Measurements from ENCODE around the gene CCDC137.

The CCDC137 gene

GRCh38 chr17:81680150-81680549 is 13.6 kb downstream of the CCDC137 start:
- peak overlapping the region; percentile 93 for H3K4me2 ChIP-seq
- peaks cover 32% of the 10 kb centered on the region for H3K36me3 ChIP-seq
- H4K20me1 ChIP-seq: peaks cover 22% of the 10 kb centered on the region
- TF ChIP-seq Cebpa-rat (IDR thresholded peaks at IDR 0.05): no peak
- H3K4me3 ChIP-seq: no peak overlapping the region
- H3K27ac ChIP-seq: peak overlapping the region; percentile 65
- 0 out of 2 replicates have a peak overlapping the region, but pooled peaks have one; percentile 19 for H3K9ac ChIP-seq
- no peaks in the 10 kb centered on the region for H3K27me3 ChIP-seq
- H3K4me1 ChIP-seq: peaks cover 82% of the 10 kb centered on the region
- no peaks in the 10 kb centered on the region for H3K9me3 ChIP-seq

DNA sequence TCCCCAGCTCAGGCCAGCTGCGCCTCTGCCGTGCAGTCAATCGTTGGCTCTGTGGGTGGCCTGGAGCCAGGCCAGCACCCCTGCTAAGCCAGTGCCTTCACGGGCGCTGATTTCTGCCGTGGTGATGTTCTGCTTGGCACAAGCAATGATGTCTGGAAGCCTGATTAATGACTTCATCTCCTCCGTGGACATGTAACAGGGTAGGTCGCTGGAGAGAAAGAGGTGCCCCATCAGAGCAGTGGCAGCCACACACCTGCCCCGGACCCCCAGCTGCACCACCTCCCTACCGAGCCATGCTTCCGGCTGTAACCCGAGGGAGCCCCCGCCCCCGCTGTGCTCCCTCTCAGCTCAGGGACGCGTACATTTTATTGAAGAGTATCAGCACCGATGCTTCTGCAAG is 15.1 kb downstream of the CCDC137 start:
- Histone ChIP-seq H3K27ac (peak overlapping the region; percentile 95), H3K4me2 (peak overlapping the region; percentile 93), H3K9ac (peak overlapping the region; percentile 99)

GRCh38 chr17:81682565-81683207 is 16.1 kb downstream of the CCDC137 start:
- peaks cover 65% of the 10 kb centered on the region for H3K4me1 ChIP-seq
- H3K4me3 ChIP-seq: peak overlapping the region; percentile 96
- H4K20me1 ChIP-seq: peaks cover 48% of the 10 kb centered on the region
- no peak for TF ChIP-seq Cebpa-rat (IDR thresholded peaks at IDR 0.05)
- peak overlapping the region; percentile 99 for H3K9ac ChIP-seq
- no peaks in the 10 kb centered on the region for H3K9me3 ChIP-seq
- H3K36me3 ChIP-seq: peaks cover 57% of the 10 kb centered on the region
- peak overlapping the region; percentile 95 for H3K27ac ChIP-seq
- H3K4me2 ChIP-seq: peak overlapping the region; percentile 93
- H3K27me3 ChIP-seq: no peaks in the 10 kb centered on the region

More for the DNA sequence above, 15.1 kb downstream of the CCDC137 start:
- H3K4me3 ChIP-seq: peak overlapping the region; percentile 96
- H4K20me1 ChIP-seq: peaks cover 37% of the 10 kb centered on the region
- no peak for TF ChIP-seq Cebpa-rat (IDR thresholded peaks at IDR 0.05)
- H3K9me3 ChIP-seq: no peaks in the 10 kb centered on the region
- peaks cover 75% of the 10 kb centered on the region for H3K4me1 ChIP-seq
- no peaks in the 10 kb centered on the region for H3K27me3 ChIP-seq
- peaks cover 47% of the 10 kb centered on the region for H3K36me3 ChIP-seq

- H3K27ac ChIP-seq: peak overlapping the region; percentile 95
- TF ChIP-seq Cebpa-rat (IDR thresholded peaks at IDR 0.05): no peak
- no peaks in the 10 kb centered on the region for H3K9me3 ChIP-seq
- peak overlapping the region; percentile 93 for H3K4me2 ChIP-seq
- peak overlapping the region; percentile 96 for H3K4me3 ChIP-seq
- peaks cover 53% of the 10 kb centered on the region for H4K20me1 ChIP-seq
- peak overlapping the region; percentile 99 for H3K9ac ChIP-seq
- H3K36me3 ChIP-seq: peaks cover 62% of the 10 kb centered on the region
- H3K27me3 ChIP-seq: no peaks in the 10 kb centered on the region
- H3K4me1 ChIP-seq: peaks cover 60% of the 10 kb centered on the region
Observed at GRCh38 chr17:81683208-81683583, 16.7 kb downstream of the CCDC137 start.

- Histone ChIP-seq H3K9ac (peak within 1 kb of the TSS; percentile 99), H3K27me3 (no peaks in the 10 kb centered on the region), H3K4me2 (peak within 1 kb of the TSS; percentile 97), H3K4me1 (peaks cover 56% of the 10 kb centered on the region), H3K27ac (peak within 1 kb of the TSS; percentile 95), H3K4me3 (peak within 1 kb of the TSS; percentile 96), H4K20me1 (peaks cover 59% of the 10 kb centered on the region), H3K9me3 (no peaks in the 10 kb centered on the region), H3K36me3 (peaks cover 63% of the 10 kb centered on the region)
- no peak for TF ChIP-seq Cebpa-rat (IDR thresholded peaks at IDR 0.05)
Observed at GRCh38 chr17:81683584-81684441, 17.3 kb downstream of the CCDC137 start, which contains the start of the genes ARL16 and HGS. TSS of gene ARL16 (minus strand) at chr17:81683797. CDS start at chr17:81683753, 44 bp downstream. TSS of gene HGS (plus strand) at chr17:81684011. CDS start at chr17:81684067, 56 bp downstream.

DNA sequence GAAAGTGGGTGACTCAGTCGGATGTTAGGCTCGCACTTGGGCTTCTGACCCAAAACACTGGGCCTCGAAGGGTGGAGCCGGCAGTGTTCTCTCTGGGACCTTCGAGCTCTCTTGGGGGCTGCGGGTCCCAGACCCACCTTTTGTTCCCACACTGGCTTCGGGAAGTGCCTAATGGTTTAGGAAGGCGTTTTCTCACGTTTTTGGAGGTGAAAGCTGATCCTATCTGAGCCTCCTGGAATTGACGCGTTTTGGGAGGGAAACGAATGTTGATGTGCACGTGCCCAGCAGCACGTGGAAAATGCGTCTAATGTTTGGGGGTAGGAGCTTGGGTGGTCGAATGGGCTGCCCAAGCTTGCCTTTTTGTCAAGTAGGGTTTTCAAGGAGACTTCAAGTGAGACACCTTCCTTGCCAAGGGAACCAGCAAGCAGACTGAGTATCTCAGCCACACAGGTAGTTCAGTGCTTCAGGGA is 17.9 kb downstream of the CCDC137 start:
- no peak for TF ChIP-seq Cebpa-rat (IDR thresholded peaks at IDR 0.05)
- Histone ChIP-seq H3K4me2 (peak overlapping the region; percentile 97), H3K4me1 (peaks cover 50% of the 10 kb centered on the region), H3K9ac (peak overlapping the region; percentile 93), H3K4me3 (peak overlapping the region; percentile 96), H3K36me3 (peaks cover 63% of the 10 kb centered on the region), H3K27me3 (no peaks in the 10 kb centered on the region), H3K9me3 (no peaks in the 10 kb centered on the region), H4K20me1 (peaks cover 66% of the 10 kb centered on the region), H3K27ac (peak overlapping the region; percentile 90)

- Histone ChIP-seq H3K4me1 (peaks cover 43% of the 10 kb centered on the region), H3K4me3 (peak overlapping the region; percentile 96), H3K9me3 (no peaks in the 10 kb centered on the region), H3K27ac (peak overlapping the region; percentile 90), H3K36me3 (peaks cover 64% of the 10 kb centered on the region), H4K20me1 (peaks cover 72% of the 10 kb centered on the region), H3K9ac (peak overlapping the region; percentile 93), H3K27me3 (no peaks in the 10 kb centered on the region), H3K4me2 (peak overlapping the region; percentile 97)
- no peak for TF ChIP-seq Cebpa-rat (IDR thresholded peaks at IDR 0.05)
Observed at GRCh38 chr17:81685108-81685507, 18.6 kb downstream of the CCDC137 start.

GRCh38 chr17:81686614-81687013 is 20.1 kb downstream of the CCDC137 start:
- Histone ChIP-seq H3K9ac (no peak overlapping the region; the same call in 1 of the 2 replicates), H3K27ac (no peak overlapping the region), H3K36me3 (peaks cover 65% of the 10 kb centered on the region), H4K20me1 (peaks cover 87% of the 10 kb centered on the region), H3K4me3 (no peak overlapping the region), H3K27me3 (no peaks in the 10 kb centered on the region), H3K4me1 (peaks cover 28% of the 10 kb centered on the region), H3K9me3 (no peaks in the 10 kb centered on the region), H3K4me2 (no peak overlapping the region)
- TF ChIP-seq Cebpa-rat (IDR thresholded peaks at IDR 0.05): no peak

DNA sequence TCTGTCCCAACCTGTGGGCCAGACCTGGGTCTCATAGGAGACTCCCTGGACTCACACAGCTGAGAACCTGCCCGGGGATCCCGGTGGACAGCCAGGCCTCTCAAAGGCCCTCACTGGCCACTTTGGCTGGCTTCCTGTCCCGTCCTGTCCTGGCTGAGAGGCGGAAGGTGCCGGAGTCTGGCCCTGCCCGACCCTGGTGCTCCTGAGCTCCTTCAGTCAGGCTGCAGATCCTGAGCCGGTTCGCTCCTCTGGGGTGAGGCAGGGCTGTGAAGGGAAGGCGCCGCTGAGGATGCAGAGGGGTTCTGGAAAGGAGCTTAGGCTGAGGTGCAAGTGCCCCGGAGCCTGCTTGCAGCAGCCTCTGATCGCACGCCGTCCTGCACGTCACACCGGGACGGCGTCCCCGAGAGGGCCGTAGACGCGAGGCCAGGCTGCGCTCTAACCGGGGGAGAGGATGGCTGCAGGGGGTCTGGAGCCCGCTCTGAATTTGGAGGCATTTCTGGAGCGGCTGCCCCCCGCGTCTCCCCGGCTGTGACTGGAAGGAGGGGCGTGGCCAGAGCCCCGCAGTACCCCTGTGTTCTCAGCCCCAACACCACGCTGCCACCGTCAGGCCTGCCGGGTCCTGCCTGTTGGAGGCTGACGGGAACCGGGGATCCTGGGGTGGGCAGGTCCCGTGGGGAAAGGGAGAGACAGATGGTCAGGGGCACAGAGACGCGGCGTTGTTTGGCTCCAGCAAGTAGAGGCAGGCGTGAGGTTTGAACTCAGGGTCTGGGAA is 21.4 kb downstream of the CCDC137 start:
- no peak for TF ChIP-seq Cebpa-rat (IDR thresholded peaks at IDR 0.05)
- peaks cover 15% of the 10 kb centered on the region for H3K4me1 ChIP-seq
- H3K9ac ChIP-seq: peak overlapping the region; percentile 34; the same call in 1 of the 2 replicates
- no peak overlapping the region for H3K27ac ChIP-seq
- H4K20me1 ChIP-seq: peaks cover 94% of the 10 kb centered on the region
- H3K4me2 ChIP-seq: no peak overlapping the region
- H3K9me3 ChIP-seq: no peaks in the 10 kb centered on the region
- H3K36me3 ChIP-seq: peaks cover 78% of the 10 kb centered on the region
- no peaks in the 10 kb centered on the region for H3K27me3 ChIP-seq
- H3K4me3 ChIP-seq: no peak overlapping the region
